Panc1 (cell line): Measurements from ENCODE around the gene CAMK4. TPM values are rescaled to one million over a fixed set of nuclear protein-coding genes. Genes with fewer than 3 reads are reported as not detected.
A peak's percentile ranks its signal among the peaks of the same experiment; 100 is the strongest.

Experiments used
- ATAC-seq: fragments of 200-7000 bp; cut with Tn5 transposase; 2 replicates; pipeline ENCODE4 v1.9.1; 2020; ENCODE audit warnings: mild to moderate bottlenecking, moderate library complexity
- BruUV-seq: library from RNA; stranded (reverse); fragments of 400-500 nt; replicated peaks from 2 replicates; lab custom pipeline; 2021; lab: Mats Ljungman, UMichigan
- CTCF ChIA-PET: fragments of 300-600 bp; sonication (Branson Sonifier 250); formaldehyde crosslinking; loops from one replicate; lab custom pipeline; 2022; ENCODE audit warnings: antibody characterized with exemption; lab: Charles Lee
- POLR2A ChIA-PET: fragments of 300-600 bp; sonication (Branson Sonifier 250); formaldehyde crosslinking; loops from one replicate; lab custom pipeline; 2022; ENCODE audit warnings: antibody characterized with exemption; lab: Charles Lee
- DNase-seq: peaks from one replicate; pipeline ENCODE4 v3.0.0-alpha.2; 2010; ENCODE audit warnings: low read depth, low spot score
- H3K27ac ChIP-seq: 2 replicates; pipeline ENCODE4 v1.5.1; 2011; ENCODE audit warnings: mild to moderate bottlenecking, low read length, inconsistent platforms
- H3K27me3 ChIP-seq: fragments of 200-500 bp; sonication (Bioruptor generic); 2 replicates; pipeline ENCODE4 v1.6.0; 2014; ENCODE audit warnings: low read length, inconsistent platforms; ENCODE audit not compliant: control insufficient read depth, insufficient read depth
- H3K36me3 ChIP-seq: fragments of 200-500 bp; sonication (Bioruptor generic); 2 replicates; pipeline ENCODE4 v1.5.1; 2014; ENCODE audit warnings: inconsistent platforms, mild to moderate bottlenecking, low read length, moderate library complexity; ENCODE audit not compliant: control insufficient read depth, insufficient read depth
- H3K4me1 ChIP-seq: 2 replicates; pipeline ENCODE4 v1.5.1; 2011; ENCODE audit warnings: inconsistent platforms, mild to moderate bottlenecking, low read length, moderate library complexity; ENCODE audit not compliant: control insufficient read depth, insufficient read depth
- H3K4me3 ChIP-seq, 2 experiments: 2 replicates each; pipeline ENCODE4 v1.5.1; 2011 to 2012; ENCODE audit warnings: low read depth in 2 of 2, low read length in 2 of 2, mild to moderate bottlenecking in 2 of 2, inconsistent platforms in 1 of 2, moderate library complexity in 1 of 2
- H3K9me3 ChIP-seq: fragments of 200-500 bp; sonication (Bioruptor generic); 2 replicates; pipeline ENCODE4 v1.5.1; 2014; ENCODE audit warnings: low read depth, mild to moderate bottlenecking, inconsistent platforms, low read length, moderate library complexity; ENCODE audit not compliant: control insufficient read depth, insufficient read depth
- CTCF ChIP-seq: fragments of 450-650 bp; IDR thresholded peaks from 2 replicates; pipeline ENCODE4 v1.5.1; 2017; ENCODE audit warnings: mild to moderate bottlenecking
- POLR2AphosphoS5 ChIP-seq: IDR thresholded peaks from 2 replicates; pipeline ENCODE4 v1.6.1; 2012; ENCODE audit warnings: mild to moderate bottlenecking, low read depth, low read length, moderate library complexity
- SIN3A ChIP-seq: IDR thresholded peaks from 2 replicates; pipeline ENCODE4 v1.6.1; 2012; ENCODE audit warnings: low read depth, mild to moderate bottlenecking, low read length, moderate library complexity, borderline replicate concordance; ENCODE audit not compliant: insufficient read depth
- TCF7L2 ChIP-seq: IDR thresholded peaks from 2 replicates; pipeline ENCODE4 v1.6.1; 2011; ENCODE audit warnings: mild to moderate bottlenecking, low read depth, low read length, inconsistent platforms
- in situ Hi-C: cut with HindIII; loops from 2 replicates; pipeline ENCODE4 v1.10.0; 2016; ENCODE audit warnings: low sequenced_read_pairs, low pct_unique_long_range_greater_than_20kb
- intact Hi-C: fragments of 100-400 bp; cut with micrococcal nuclease; formaldehyde crosslinking; loops from one replicate; pipeline ENCODE4 v1.10.0; 2022; ENCODE audit not compliant: unreplicated experiment
- total RNA-seq: library from RNA; stranded (reverse); gene quantifications from one replicate; pipeline ENCODE4 v1.2.1, GENCODE V29; 2021; ENCODE audit not compliant: unreplicated experiment
- TF ChIP-seq, protein P1 (sequence below), 2 experiments: IDR thresholded peaks; 2 replicates each; pipeline ENCODE4 v1.6.1; 2011 to 2012; ENCODE audit warnings: low read depth in 2 of 2, control low read depth in 1 of 2, low read length in 1 of 2, mild to moderate bottlenecking in 1 of 2, moderate library complexity in 1 of 2; ENCODE audit not compliant: insufficient read depth in 1 of 2

CAMK4 gene
- total RNA-seq, 1 experiment from 2014 or later: 0.39 TPM

- no peak overlapping the region for H3K27ac ChIP-seq
- no peak for DNase-seq
- TF ChIP-seq POLR2AphosphoS5 (no peak), CTCF (no peak), TCF7L2 (no peak), SIN3A (no peak)
- TF ChIP-seq, protein P1, sequence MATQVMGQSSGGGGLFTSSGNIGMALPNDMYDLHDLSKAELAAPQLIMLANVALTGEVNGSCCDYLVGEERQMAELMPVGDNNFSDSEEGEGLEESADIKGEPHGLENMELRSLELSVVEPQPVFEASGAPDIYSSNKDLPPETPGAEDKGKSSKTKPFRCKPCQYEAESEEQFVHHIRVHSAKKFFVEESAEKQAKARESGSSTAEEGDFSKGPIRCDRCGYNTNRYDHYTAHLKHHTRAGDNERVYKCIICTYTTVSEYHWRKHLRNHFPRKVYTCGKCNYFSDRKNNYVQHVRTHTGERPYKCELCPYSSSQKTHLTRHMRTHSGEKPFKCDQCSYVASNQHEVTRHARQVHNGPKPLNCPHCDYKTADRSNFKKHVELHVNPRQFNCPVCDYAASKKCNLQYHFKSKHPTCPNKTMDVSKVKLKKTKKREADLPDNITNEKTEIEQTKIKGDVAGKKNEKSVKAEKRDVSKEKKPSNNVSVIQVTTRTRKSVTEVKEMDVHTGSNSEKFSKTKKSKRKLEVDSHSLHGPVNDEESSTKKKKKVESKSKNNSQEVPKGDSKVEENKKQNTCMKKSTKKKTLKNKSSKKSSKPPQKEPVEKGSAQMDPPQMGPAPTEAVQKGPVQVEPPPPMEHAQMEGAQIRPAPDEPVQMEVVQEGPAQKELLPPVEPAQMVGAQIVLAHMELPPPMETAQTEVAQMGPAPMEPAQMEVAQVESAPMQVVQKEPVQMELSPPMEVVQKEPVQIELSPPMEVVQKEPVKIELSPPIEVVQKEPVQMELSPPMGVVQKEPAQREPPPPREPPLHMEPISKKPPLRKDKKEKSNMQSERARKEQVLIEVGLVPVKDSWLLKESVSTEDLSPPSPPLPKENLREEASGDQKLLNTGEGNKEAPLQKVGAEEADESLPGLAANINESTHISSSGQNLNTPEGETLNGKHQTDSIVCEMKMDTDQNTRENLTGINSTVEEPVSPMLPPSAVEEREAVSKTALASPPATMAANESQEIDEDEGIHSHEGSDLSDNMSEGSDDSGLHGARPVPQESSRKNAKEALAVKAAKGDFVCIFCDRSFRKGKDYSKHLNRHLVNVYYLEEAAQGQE (IDR thresholded peaks at IDR 0.05; ENCODE audit: insufficient read depth in 1 of 2, low read depth in 2 of 2, low read length in 1 of 2): no peak
- peaks cover 34% of the 10 kb centered on the region for H3K27me3 ChIP-seq
- ATAC-seq: peak; percentile 18
- CTCF ChIA-PET: no interaction called here
- no peaks in the 10 kb centered on the region; the same call in 1 of the 2 replicates for H3K4me1 ChIP-seq
- no peaks in the 10 kb centered on the region for H3K9me3 ChIP-seq
- no TSS peak for BruUV-seq
- H3K4me3 ChIP-seq: peak overlapping the region; percentile 46
- in situ Hi-C loops: no loop called here
- intact Hi-C loops: no loop called here
- POLR2A ChIA-PET: no interaction called here
- no peaks in the 10 kb centered on the region; the same call in 1 of the 2 replicates for H3K36me3 ChIP-seq
Measured at GRCh38 chr5:111223101-111223786, 940 bp upstream of the CAMK4 start.

GRCh38 chr5:111224561-111225345, 569 bp downstream of the CAMK4 start:
- ChIA-PET CTCF (interaction anchor here (0.6 kb wide), 2 partner anchors 42 to 59 kb away, joined by 3 read pairs; no protein-coding TSS in a partner anchor), POLR2A (no interaction called here)
- Histone ChIP-seq H3K4me3 (peak overlapping the region; percentile 46 to 51), H3K9me3 (no peaks in the 10 kb centered on the region), H3K27me3 (peaks cover 38% of the 10 kb centered on the region), H3K4me1 (no peaks in the 10 kb centered on the region; the same call in 1 of the 2 replicates), H3K27ac (no peak overlapping the region), H3K36me3 (no peaks in the 10 kb centered on the region; the same call in 1 of the 2 replicates)
- intact Hi-C loops: no loop called here
- DNase-seq (no peak), ATAC-seq (peak; percentile 68)
- in situ Hi-C loops: no loop called here
- no TSS peak for BruUV-seq
- TF ChIP-seq SIN3A: no peak
- TF ChIP-seq CTCF: no peak
- no peak for TF ChIP-seq POLR2AphosphoS5
- no peak for TF ChIP-seq TCF7L2
- TF ChIP-seq, protein P1 (IDR thresholded peaks at IDR 0.05; ENCODE audit: insufficient read depth in 1 of 2, low read depth in 2 of 2, low read length in 1 of 2): no peak
